GM11168 (cell line): Measurements from ENCODE around the gene PKP1.

Experiments
- in situ Hi-C: fragments of 300-500 bp; cut with MboI; formaldehyde crosslinking; loops from one replicate; pipeline ENCODE4 v1.12.0; 2022; ENCODE audit warnings: low sequenced_read_pairs; ENCODE audit not compliant: unreplicated experiment

The PKP1 gene

GRCh38 chr1:201259476-201260235 is 23.6 kb upstream of the PKP1 start:
- in situ Hi-C loops, result no loop called here

DNA sequence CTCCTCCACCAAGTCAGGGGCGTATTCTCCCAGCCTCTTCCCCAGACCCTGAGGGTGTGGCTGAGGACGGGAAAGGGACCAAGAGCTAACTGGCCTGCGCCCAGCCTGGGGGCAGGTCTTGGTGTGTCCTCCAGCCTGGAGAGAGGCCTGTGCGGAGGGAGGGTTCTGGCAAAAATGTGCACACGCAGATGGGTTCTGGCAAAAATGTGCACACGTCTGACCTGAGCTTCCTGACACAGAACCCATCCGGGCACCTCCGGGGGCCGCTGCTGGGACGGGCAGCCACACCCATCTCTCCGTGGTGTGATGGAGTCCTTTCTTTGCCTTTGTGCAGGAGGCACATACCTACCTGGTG is 23.1 kb upstream of the PKP1 start:
- in situ Hi-C loops, result no loop called here

- in situ Hi-C loops, result no loop called here
Observed at GRCh38 chr1:201260648-201261311, 22.5 kb upstream of the PKP1 start.

DNA sequence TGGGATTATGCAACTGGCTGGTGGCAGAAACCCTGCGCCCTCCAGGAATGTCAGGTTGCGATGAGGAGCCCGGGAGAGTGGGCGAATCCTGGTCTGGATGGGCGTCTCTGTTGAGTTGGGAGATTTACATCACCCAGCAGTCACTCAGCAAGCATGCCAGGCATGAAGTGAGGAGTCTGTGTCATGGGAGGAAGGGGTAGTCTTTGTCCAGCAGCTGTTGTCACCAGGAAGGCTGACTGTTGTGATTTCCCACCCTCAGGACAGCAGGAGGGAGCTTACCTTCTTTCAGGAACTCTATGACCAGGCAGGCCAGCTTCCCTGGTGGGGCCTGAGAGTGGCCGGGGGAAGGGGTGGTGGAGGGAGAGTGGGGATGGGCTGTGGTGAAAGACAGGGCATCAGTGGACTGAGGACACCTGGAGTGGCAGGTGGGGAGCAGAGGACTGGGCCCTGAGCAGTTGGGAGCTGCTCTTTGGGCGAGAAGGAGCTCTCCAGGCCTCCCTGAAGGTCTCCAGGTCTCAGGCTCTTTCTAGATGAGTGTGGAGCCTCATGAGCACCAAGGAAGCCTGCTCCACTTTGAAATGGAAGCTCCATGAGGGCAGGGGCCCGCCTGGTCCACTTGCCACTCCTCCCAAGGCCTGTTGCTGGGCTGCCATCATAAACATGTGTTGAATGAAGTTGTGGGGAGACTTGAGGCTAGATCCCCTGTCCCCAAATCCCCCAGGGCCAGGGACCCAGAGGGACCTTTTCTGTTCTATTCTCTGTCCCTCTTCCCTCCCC is 21.3 kb upstream of the PKP1 start:
- in situ Hi-C loops, result no loop called here

- in situ Hi-C loops, result no loop called here
Observed at GRCh38 chr1:201262963-201263608, 20.2 kb upstream of the PKP1 start.

GRCh38 chr1:201264072-201264471 is 19.2 kb upstream of the PKP1 start:
- in situ Hi-C loops, result no loop called here

DNA sequence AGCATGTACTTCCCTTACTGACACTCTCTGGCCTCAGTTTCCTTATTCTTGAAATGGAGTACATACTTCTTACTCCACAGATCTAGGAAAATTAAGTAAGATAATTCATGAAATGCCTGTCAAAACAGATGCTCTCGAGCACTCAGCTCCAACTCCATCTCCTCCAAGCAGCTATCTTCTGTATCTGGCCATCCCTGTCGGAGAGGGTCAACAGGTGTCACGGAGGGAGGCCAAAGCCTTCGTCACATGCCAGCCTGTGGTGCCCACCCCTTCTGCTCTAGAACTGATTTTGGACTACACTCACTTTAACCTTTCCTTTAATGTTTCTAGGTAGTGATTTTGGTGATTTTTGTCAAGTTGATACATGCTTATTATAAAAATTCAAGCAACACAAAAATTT is 18.8 kb upstream of the PKP1 start:
- in situ Hi-C loops, result no loop called here

- in situ Hi-C loops, result no loop called here
Observed at GRCh38 chr1:201265756-201266155, 17.6 kb upstream of the PKP1 start.

DNA sequence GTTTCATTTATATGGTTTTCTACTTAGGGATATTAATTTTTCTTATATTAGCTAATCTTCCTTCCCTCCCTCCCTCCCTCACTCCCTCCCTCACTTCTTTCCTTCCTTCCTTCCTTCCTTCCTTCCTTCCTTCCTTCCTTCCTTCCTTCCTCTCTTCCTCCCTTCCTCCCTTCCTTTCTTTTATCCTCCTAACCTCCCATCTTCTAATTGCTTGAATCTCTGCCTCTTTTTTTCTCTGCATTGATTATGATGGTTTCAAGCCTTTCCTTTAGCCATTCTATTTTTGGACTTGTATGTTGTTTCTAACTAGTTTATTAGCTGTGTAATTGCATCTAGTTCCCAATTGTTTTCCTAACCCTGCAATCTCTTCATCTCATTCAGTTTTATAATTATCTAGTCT is 17.0 kb upstream of the PKP1 start:
- in situ Hi-C loops, result no loop called here

- in situ Hi-C loops, result no loop called here
Observed at GRCh38 chr1:201266774-201267173, 16.5 kb upstream of the PKP1 start.

DNA sequence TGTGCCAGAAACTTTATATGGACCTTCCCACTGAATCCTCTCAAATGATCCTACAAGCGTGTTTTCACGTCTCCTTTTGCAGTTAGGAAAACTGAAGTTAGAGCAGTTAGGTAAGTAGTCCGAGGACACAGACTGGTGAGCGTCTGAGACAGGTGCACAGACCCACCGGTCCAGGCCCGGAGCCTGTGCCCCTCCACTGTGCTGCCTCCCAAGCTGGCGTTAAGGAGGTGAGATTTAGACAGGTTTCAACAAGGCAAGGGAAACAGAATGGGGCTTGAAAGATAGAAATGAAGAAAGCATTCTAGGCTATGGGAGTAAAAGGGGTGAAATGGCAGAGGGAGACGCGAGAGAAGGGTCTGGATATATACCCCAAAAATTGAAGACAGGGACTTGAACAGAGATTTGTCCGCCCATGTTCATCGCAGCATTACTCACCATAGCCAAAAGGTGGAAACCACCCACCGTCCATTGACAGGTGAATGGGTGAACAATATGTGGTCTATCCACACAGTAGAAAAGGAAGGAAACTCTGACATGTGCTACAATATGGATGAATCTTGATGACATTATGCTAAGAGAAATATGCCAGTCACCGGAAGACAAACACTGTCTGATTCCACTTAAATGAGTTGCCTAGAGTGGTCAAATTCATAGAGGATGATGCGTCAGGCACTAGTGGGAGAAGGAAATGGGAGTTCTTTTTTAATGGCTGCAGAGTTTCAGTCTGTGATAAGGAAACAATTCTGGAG is 15.7 kb upstream of the PKP1 start:
- in situ Hi-C loops, result no loop called here

DNA sequence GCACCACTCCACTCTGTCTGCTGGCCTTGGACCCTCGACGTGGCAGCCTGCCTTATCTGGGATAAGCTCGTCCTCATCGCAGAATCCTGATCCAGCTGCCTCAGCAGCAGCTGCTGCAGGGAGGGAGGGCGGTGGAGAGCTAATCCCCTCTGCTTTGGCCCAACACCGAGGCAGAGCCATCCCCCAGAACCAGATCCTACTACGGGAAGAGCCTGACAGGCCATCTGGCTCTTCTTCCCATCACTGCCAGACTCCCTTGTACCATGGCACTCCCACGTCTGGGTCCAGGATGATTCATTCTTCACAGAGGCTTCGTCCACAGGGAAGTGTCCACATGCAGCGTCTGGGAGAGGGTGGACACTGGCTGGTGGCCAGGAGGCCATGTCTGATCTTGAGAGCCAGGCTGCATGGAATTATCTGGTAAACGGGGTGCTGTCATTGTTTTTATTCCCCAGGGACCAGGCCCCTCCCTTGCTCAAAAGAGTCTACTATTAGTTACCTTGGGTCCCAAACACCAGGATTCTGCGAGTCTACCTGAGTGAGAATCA is 14.6 kb upstream of the PKP1 start:
- in situ Hi-C loops, result no loop called here

DNA sequence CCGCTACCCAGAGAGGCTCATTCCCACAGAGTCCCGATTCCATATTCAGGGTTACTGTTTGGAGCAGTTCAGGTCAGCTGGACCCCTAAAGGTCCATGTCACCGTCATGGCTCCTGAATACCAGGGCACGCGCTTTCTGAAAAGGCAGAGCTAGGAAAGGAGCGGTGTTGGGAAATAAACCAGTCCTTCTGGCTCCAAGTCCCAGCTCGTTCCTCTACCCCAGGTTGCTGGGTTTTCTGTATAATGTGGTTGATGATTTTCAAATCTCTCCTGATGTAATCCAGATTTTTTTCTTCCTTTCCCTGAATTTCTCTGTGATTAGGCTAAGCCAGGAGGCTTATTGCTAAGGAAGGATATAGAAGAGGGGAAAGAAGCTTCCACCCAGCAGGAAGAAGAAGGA is 14.0 kb upstream of the PKP1 start:
- in situ Hi-C loops, result no loop called here

GRCh38 chr1:201269900-201270410 is 13.4 kb upstream of the PKP1 start:
- in situ Hi-C loops, result no loop called here

GRCh38 chr1:201270616-201271390 is 12.5 kb upstream of the PKP1 start:
- in situ Hi-C loops, result no loop called here

- in situ Hi-C loops, result no loop called here
Observed at GRCh38 chr1:201272799-201273198, 10.5 kb upstream of the PKP1 start.

GRCh38 chr1:201274616-201275252 is 8.6 kb upstream of the PKP1 start:
- in situ Hi-C loops, result no loop called here

GRCh38 chr1:201275253-201275666 is 8.0 kb upstream of the PKP1 start:
- in situ Hi-C loops, result no loop called here
